Activated B cell treated with CpG ODN at 0.5 μM for 24 hours (primary cell): Measurements from ENCODE around the gene SIRT6. TPM values are rescaled to one million over a fixed set of nuclear protein-coding genes. Genes with fewer than 3 reads are reported as not detected.
A peak's percentile ranks its signal among the peaks of the same experiment; 100 is the strongest.
"Not testable (repeated sequence)": the region's sequence is repeated elsewhere in the genome, so short reads cannot be mapped to it uniquely, and the experiment has no call there.

Experiments
- ATAC-seq: fragments of 200-7000 bp; cut with Tn5 transposase; one replicate; pipeline ENCODE4 v1.10.0; 2021; ENCODE audit warnings: low read depth, mild to moderate bottlenecking, moderate library complexity
- CTCF ChIA-PET: fragments of 350-600 bp; sonication (Branson Sonifier 250); formaldehyde crosslinking; loops from one replicate; lab custom pipeline; 2021; ENCODE audit warnings: antibody characterized with exemption; lab: Charles Lee
- POLR2A ChIA-PET: fragments of 350-600 bp; sonication (Branson Sonifier 250); formaldehyde crosslinking; loops from one replicate; lab custom pipeline; 2021; ENCODE audit warnings: antibody characterized with exemption; lab: Charles Lee
- DNase-seq: peaks from one replicate; pipeline ENCODE4 v3.0.0; 2022
- H3K27ac Mint-ChIP-seq: one replicate; pipeline ENCODE4 v1.8.0; 2020; ENCODE audit warnings: mixed read lengths
- H3K27me3 Mint-ChIP-seq: one replicate; pipeline ENCODE4 v1.8.0; 2021; ENCODE audit warnings: mixed read lengths
- H3K36me3 Mint-ChIP-seq: one replicate; pipeline ENCODE4 v1.8.0; 2021; ENCODE audit warnings: low read depth, mixed read lengths
- H3K4me1 Mint-ChIP-seq: one replicate; pipeline ENCODE4 v1.8.0; 2021; ENCODE audit warnings: mixed read lengths
- H3K4me3 Mint-ChIP-seq: one replicate; pipeline ENCODE4 v1.8.0; 2020; ENCODE audit warnings: mild to moderate bottlenecking, mixed read lengths
- H3K9me3 Mint-ChIP-seq: one replicate; pipeline ENCODE4 v1.8.0; 2020; ENCODE audit warnings: mixed read lengths
- intact Hi-C: fragments of 100-400 bp; cut with micrococcal nuclease; formaldehyde crosslinking; loops from one replicate; pipeline ENCODE4 v1.15.1; 2024
- total RNA-seq: library from RNA; stranded (reverse); gene quantifications from 2 replicates; pipeline ENCODE4 v1.2.3, GENCODE V29; 2022
- TF ChIP-seq, protein P1 (sequence below): fragments of 200-600 bp; IDR thresholded peaks from one replicate; pipeline ENCODE4 v1.8.0; 2022; ENCODE audit warnings: antibody characterized with exemption, mild to moderate bottlenecking

Gene SIRT6
- total RNA-seq, 1 donor from 2014 or later, result 34.1 TPM

- intact Hi-C loops, result loop anchor here (1.0 kb wide), 4 partner anchors 30 to 153 kb away; partner anchors contain the start of gene ZBTB7A
- ChIA-PET CTCF (interaction anchor here (0.6 to 3.6 kb wide), 30 partner anchors 14 to 378 kb away, joined by 3 to 31 read pairs (median 3); partner anchors contain the start of genes APBA3, EEF2 and STAP2), POLR2A (interaction anchor here (0.5 to 2.0 kb wide), 10 partner anchors 15 to 377 kb away, joined by 3 to 30 read pairs (median 5); partner anchors contain the start of genes EEF2, MRPL54 and ZBTB7A)
- DNase-seq (peak; percentile 84), ATAC-seq (peak; percentile 95)
- Mint-ChIP-seq H3K4me3 (no peak overlapping the region), H3K4me1 (peaks cover 14% of the 10 kb centered on the region), H3K27ac (peak overlapping the region; percentile 10), H3K36me3 (no peaks in the 10 kb centered on the region), H3K9me3 (no peaks in the 10 kb centered on the region), H3K27me3 (peaks cover 5% of the 10 kb centered on the region)
- TF ChIP-seq, protein P1, sequence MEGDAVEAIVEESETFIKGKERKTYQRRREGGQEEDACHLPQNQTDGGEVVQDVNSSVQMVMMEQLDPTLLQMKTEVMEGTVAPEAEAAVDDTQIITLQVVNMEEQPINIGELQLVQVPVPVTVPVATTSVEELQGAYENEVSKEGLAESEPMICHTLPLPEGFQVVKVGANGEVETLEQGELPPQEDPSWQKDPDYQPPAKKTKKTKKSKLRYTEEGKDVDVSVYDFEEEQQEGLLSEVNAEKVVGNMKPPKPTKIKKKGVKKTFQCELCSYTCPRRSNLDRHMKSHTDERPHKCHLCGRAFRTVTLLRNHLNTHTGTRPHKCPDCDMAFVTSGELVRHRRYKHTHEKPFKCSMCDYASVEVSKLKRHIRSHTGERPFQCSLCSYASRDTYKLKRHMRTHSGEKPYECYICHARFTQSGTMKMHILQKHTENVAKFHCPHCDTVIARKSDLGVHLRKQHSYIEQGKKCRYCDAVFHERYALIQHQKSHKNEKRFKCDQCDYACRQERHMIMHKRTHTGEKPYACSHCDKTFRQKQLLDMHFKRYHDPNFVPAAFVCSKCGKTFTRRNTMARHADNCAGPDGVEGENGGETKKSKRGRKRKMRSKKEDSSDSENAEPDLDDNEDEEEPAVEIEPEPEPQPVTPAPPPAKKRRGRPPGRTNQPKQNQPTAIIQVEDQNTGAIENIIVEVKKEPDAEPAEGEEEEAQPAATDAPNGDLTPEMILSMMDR, result peak; percentile 71
Observed at GRCh38 chr19:4139614-4140236, 42.6 kb downstream of the SIRT6 start.

DNA sequence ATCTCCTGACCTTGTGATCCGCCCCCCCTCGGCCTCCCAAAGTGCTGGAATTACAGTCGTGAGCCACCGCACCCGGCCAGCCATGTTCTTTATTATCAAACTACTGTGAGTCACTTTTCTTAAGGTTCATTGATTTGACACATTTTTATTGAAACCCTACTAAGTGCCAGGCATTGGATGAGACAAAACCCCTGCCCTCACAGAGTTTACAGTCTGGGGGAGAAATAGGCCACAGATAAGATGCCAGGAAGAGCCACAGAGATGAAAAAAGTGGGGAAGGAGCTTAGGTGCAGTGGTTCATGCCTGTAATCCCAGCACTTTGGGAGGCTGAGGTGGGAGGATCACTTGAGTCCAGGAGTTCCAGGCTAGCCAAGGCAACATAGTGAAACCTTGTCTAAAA lies 43.9 kb downstream of the SIRT6 start:
- no peaks in the 10 kb centered on the region for H3K36me3 Mint-ChIP-seq
- TF ChIP-seq, protein P1, result no peak
- ATAC-seq (no peak), DNase-seq (no peak)
- intact Hi-C loops, result no loop called here
- CTCF ChIA-PET, result interaction anchor here (1.8 to 3.6 kb wide), 2 partner anchors 18 to 153 kb away, joined by 6 to 31 read pairs; partner anchors contain the start of gene EEF2
- POLR2A ChIA-PET, result no interaction called here
- H3K27me3 Mint-ChIP-seq, result peaks cover under 1% of the 10 kb centered on the region
- no peak overlapping the region for H3K27ac Mint-ChIP-seq
- no peaks in the 10 kb centered on the region for H3K9me3 Mint-ChIP-seq
- H3K4me3 Mint-ChIP-seq, result no peak overlapping the region
- peaks cover 14% of the 10 kb centered on the region for H3K4me1 Mint-ChIP-seq

DNA sequence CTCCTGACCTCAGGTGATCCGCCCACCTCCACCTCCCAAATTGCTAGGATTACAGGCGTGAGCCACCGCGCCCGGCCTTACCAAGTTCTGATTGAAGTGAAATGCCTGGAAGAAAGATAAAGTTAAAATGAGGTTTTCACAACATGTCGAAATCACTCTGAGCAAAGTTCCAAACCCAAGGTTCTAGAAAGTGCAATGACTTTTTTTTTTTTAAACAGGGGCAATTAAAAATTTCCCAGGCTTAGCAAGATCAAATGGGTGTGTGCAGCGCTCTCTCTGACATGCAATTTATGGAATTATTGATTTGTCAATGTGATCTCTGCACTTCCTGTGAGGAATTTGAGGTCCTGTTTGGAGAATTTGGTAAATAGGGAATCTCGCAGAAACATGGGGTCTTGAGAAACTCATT lies 45.7 kb downstream of the SIRT6 start:
- Mint-ChIP-seq H3K4me3 (no peak overlapping the region), H3K27ac (no peak overlapping the region), H3K36me3 (no peaks in the 10 kb centered on the region), H3K4me1 (peaks cover 14% of the 10 kb centered on the region), H3K27me3 (no peaks in the 10 kb centered on the region), H3K9me3 (no peaks in the 10 kb centered on the region)
- DNase-seq (no peak), ATAC-seq (no peak)
- ChIA-PET POLR2A (no interaction called here), CTCF (no interaction called here)
- TF ChIP-seq, protein P1, result no peak
- intact Hi-C loops, result no loop called here

- H3K4me3 Mint-ChIP-seq, CTCF ChIA-PET, ATAC-seq, DNase-seq, POLR2A ChIA-PET, H3K36me3 Mint-ChIP-seq, intact Hi-C loops, H3K27me3 Mint-ChIP-seq, H3K27ac Mint-ChIP-seq, H3K9me3 Mint-ChIP-seq: not testable (repeated sequence)
- H3K4me1 Mint-ChIP-seq, result peaks cover 11% of the 10 kb centered on the region
Observed at GRCh38 chr19:4135386-4135785, 47.0 kb downstream of the SIRT6 start.

DNA sequence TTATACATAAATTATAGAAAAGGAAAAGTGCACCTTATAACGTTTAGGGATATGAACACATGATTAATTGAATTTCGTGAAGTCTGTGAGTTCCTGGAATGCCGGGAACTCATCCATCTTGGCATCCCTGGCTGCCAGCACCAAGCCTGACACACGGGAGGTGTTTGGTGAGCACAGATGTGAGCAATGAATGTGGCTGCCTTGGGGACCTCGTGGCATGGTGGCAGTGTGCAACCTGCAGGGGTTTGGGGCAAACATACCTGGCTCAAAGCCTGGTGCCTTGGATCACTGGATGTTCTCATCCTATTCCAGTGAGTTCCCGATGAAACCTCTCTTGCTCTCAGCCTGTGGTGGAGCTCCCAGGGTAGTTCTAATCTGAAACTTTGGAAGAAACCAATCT lies 48.0 kb downstream of the SIRT6 start:
- H3K27ac Mint-ChIP-seq, result no peak overlapping the region
- H3K36me3 Mint-ChIP-seq, result no peaks in the 10 kb centered on the region
- intact Hi-C loops, result no loop called here
- H3K4me1 Mint-ChIP-seq, result peaks cover under 1% of the 10 kb centered on the region
- ChIA-PET POLR2A (no interaction called here), CTCF (no interaction called here)
- ATAC-seq, result no peak
- no peak for DNase-seq
- no peak overlapping the region for H3K4me3 Mint-ChIP-seq
- H3K27me3 Mint-ChIP-seq, result peaks cover 3% of the 10 kb centered on the region
- no peaks in the 10 kb centered on the region for H3K9me3 Mint-ChIP-seq
- TF ChIP-seq, protein P1, result no peak
